ENCODE data around the gene GFRAL. TPM values are rescaled to one million over a fixed set of nuclear protein-coding genes. Genes with fewer than 3 reads are reported as not detected.
"Not testable (repeated sequence)": the region's sequence is repeated elsewhere in the genome, so short reads cannot be mapped to it uniquely, and the experiment has no call there.

Gene GFRAL
- polyA plus RNA-seq, 1 of the 3 experiments (the other 2 are of a cell fraction) = not detected

DNA sequence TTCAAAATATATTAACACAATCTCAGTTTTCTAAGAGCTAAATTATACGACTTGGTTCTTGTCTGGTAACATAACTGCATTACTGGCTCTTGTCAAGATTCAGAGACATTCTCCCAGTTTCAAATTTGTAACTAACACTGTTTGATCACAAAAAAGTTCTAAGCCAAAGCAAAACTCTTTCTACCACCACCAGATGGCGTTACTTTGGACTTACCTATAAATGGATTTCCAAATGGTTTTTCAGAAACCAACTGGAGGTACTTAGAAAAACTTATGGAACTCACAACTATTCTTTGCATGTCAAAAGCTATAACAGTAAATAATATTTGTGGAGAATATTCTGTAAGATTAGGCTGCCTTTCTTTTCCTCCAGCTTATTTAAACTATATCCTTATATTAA lies 34.2 kb upstream of the GFRAL start:
- TF ChIP-seq SMC3 (IDR thresholded peaks at IDR 0.05; ENCODE audit: low read depth, low read length) = peak; percentile 24; the same call in 1 of the 2 replicates
- TF ChIP-seq, protein P1, sequence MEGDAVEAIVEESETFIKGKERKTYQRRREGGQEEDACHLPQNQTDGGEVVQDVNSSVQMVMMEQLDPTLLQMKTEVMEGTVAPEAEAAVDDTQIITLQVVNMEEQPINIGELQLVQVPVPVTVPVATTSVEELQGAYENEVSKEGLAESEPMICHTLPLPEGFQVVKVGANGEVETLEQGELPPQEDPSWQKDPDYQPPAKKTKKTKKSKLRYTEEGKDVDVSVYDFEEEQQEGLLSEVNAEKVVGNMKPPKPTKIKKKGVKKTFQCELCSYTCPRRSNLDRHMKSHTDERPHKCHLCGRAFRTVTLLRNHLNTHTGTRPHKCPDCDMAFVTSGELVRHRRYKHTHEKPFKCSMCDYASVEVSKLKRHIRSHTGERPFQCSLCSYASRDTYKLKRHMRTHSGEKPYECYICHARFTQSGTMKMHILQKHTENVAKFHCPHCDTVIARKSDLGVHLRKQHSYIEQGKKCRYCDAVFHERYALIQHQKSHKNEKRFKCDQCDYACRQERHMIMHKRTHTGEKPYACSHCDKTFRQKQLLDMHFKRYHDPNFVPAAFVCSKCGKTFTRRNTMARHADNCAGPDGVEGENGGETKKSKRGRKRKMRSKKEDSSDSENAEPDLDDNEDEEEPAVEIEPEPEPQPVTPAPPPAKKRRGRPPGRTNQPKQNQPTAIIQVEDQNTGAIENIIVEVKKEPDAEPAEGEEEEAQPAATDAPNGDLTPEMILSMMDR (IDR thresholded peaks at IDR 0.05) = peak; percentile 57
- TF ChIP-seq RCOR1 (IDR thresholded peaks at IDR 0.05; ENCODE audit: low read length) = no peak
- TF ChIP-seq RAD21 (IDR thresholded peaks at IDR 0.05; ENCODE audit: low read length) = peak; percentile 6; the same call in 1 of the 2 replicates
- TF ChIP-seq FOXJ3 (CRISPR knock-in tag; IDR thresholded peaks at IDR 0.05) = no peak
- ChIA-PET CTCF (interaction anchor here (1.3 to 2.2 kb wide), 2 partner anchors 15 to 16 kb away, joined by 4 to 11 read pairs; no protein-coding TSS in a partner anchor), POLR2A (no interaction called here)
- no peak for DNase-seq
- no peaks in the 10 kb centered on the region for H3K9me2 ChIP-seq
- no peaks in the 10 kb centered on the region for H4K20me1 ChIP-seq (ENCODE audit: insufficient read depth)
- H3K79me2 ChIP-seq (ENCODE audit: insufficient read depth) = no peaks in the 10 kb centered on the region
- WGBS (ENCODE audit: low lambda C conversion rate) = 5% methylated on average over 2 of the region's 2 CpGs
- no peaks in the 10 kb centered on the region for H3K4me1 ChIP-seq (ENCODE audit: control insufficient read depth in 1 of 2, insufficient read depth in 2 of 2, low read depth in 1 of 2, low read length in 1 of 2)
- H2AFZ ChIP-seq (ENCODE audit: low read depth) = no peak overlapping the region
- H3K4me2 ChIP-seq = no peak overlapping the region
- no peaks in the 10 kb centered on the region for H3K36me3 ChIP-seq (replicated peaks in 1 of 2; ENCODE audit: control insufficient read depth in 1 of 2, insufficient read depth in 2 of 2, low read length in 1 of 2)
- H3K4me3 ChIP-seq (ENCODE audit: low read depth in 2 of 2, low read length in 1 of 2) = no peak overlapping the region
- no peak overlapping the region for H3K9ac ChIP-seq
- H3K27ac ChIP-seq (ENCODE audit: low read depth in 2 of 2, low read length in 1 of 2) = no peak overlapping the region
- H3F3A ChIP-seq (replicated peaks; ENCODE audit: insufficient read depth) = no peaks in the 10 kb centered on the region
- no peaks in the 10 kb centered on the region for H3K9me3 ChIP-seq
- H3K27me3 ChIP-seq (ENCODE audit: insufficient read depth) = no peaks in the 10 kb centered on the region

DNA sequence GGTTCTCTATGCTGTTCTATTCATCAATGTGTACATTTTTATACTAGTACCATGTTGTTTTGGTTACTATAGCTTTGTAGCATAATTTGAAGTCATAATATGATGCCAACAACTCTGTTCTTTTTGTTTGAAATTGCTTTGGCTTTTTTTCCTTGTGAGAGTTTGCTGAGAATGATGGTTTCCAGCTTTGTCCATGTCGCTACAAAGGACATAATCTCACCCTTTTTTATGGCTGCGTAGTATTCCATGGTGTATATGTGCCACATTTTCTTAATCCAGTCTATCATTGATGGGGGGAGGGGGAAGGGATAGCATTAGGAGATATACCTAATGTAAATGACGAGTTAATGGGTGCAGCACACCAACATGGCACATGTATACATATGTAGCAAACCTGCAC lies 30.1 kb upstream of the GFRAL start:
- DNase-seq; H3K9me3 ChIP-seq; H2AFZ ChIP-seq (ENCODE audit: low read depth); H3K36me3 ChIP-seq (replicated peaks in 1 of 2; ENCODE audit: control insufficient read depth in 1 of 2, insufficient read depth in 2 of 2, low read length in 1 of 2); H3K9me2 ChIP-seq; H3K4me1 ChIP-seq (ENCODE audit: control insufficient read depth in 1 of 2, insufficient read depth in 2 of 2, low read depth in 1 of 2, low read length in 1 of 2); H3K79me2 ChIP-seq (ENCODE audit: insufficient read depth); H3K4me3 ChIP-seq (ENCODE audit: low read depth in 2 of 2, low read length in 1 of 2); H3F3A ChIP-seq (replicated peaks; ENCODE audit: insufficient read depth); POLR2A ChIA-PET; H3K9ac ChIP-seq; H3K27ac ChIP-seq (ENCODE audit: low read depth in 2 of 2, low read length in 1 of 2); H3K4me2 ChIP-seq; H4K20me1 ChIP-seq (ENCODE audit: insufficient read depth); H3K27me3 ChIP-seq (ENCODE audit: insufficient read depth): not testable (repeated sequence)
- CTCF ChIA-PET = interaction anchor here (2.0 kb wide), 1 partner anchor 995 kb away, joined by 5 read pairs; no protein-coding TSS in a partner anchor
- WGBS (ENCODE audit: low lambda C conversion rate) = 24% methylated on average over 3 of the region's 3 CpGs

- Histone ChIP-seq H3K36me3 (replicated peaks in 1 of 2; ENCODE audit: control insufficient read depth in 1 of 2, insufficient read depth in 2 of 2, low read length in 1 of 2) (no peaks in the 10 kb centered on the region), H3K4me1 (ENCODE audit: control insufficient read depth in 1 of 2, insufficient read depth in 2 of 2, low read depth in 1 of 2, low read length in 1 of 2) (no peaks in the 10 kb centered on the region), H3K9me3 (no peaks in the 10 kb centered on the region), H3K79me2 (ENCODE audit: insufficient read depth) (no peaks in the 10 kb centered on the region), H3F3A (replicated peaks; ENCODE audit: insufficient read depth) (no peaks in the 10 kb centered on the region), H3K9me2 (no peaks in the 10 kb centered on the region), H3K4me3 (ENCODE audit: low read depth in 2 of 2, low read length in 1 of 2) (no peak overlapping the region), H2AFZ (ENCODE audit: low read depth) (no peak overlapping the region), H3K27ac (ENCODE audit: low read depth in 2 of 2, low read length in 1 of 2) (no peak overlapping the region), H3K4me2 (no peak overlapping the region), H3K27me3 (ENCODE audit: insufficient read depth) (no peaks in the 10 kb centered on the region), H4K20me1 (ENCODE audit: insufficient read depth) (no peaks in the 10 kb centered on the region), H3K9ac (no peak overlapping the region)
- DNase-seq = no peak
- POLR2A ChIA-PET = no interaction called here
- CTCF ChIA-PET = interaction anchor here (2.1 kb wide), 1 partner anchor 23 kb away, joined by 4 read pairs; no protein-coding TSS in a partner anchor
- WGBS (ENCODE audit: low lambda C conversion rate) = 21% methylated on average over 5 of the region's 5 CpGs
- TF ChIP-seq NFIC (IDR thresholded peaks at IDR 0.05; ENCODE audit: borderline replicate concordance) (no peak), TEAD4 (IDR thresholded peaks at IDR 0.05; ENCODE audit: borderline replicate concordance, insufficient read depth) (no peak), RCOR1 (IDR thresholded peaks at IDR 0.05; ENCODE audit: low read length) (no peak), FOSL2 (IDR thresholded peaks at IDR 0.05; ENCODE audit: borderline replicate concordance, low read depth) (no peak), NRF1 (IDR thresholded peaks at IDR 0.05; ENCODE audit: low read depth, low read length) (no peak), GABPA (IDR thresholded peaks at IDR 0.05; ENCODE audit: low read depth) (no peak), SMC3 (IDR thresholded peaks at IDR 0.05; ENCODE audit: low read depth, low read length) (no peak), RFX5 (IDR thresholded peaks at IDR 0.05; ENCODE audit: low read length) (no peak), FOXM1 (IDR thresholded peaks at IDR 0.05; ENCODE audit: low read depth) (no peak), YY1 (IDR thresholded peaks at IDR 0.05; ENCODE audit: low read depth) (no peak), RAD21 (IDR thresholded peaks at IDR 0.05; ENCODE audit: low read length) (no peak)
- TF ChIP-seq, protein P2, sequence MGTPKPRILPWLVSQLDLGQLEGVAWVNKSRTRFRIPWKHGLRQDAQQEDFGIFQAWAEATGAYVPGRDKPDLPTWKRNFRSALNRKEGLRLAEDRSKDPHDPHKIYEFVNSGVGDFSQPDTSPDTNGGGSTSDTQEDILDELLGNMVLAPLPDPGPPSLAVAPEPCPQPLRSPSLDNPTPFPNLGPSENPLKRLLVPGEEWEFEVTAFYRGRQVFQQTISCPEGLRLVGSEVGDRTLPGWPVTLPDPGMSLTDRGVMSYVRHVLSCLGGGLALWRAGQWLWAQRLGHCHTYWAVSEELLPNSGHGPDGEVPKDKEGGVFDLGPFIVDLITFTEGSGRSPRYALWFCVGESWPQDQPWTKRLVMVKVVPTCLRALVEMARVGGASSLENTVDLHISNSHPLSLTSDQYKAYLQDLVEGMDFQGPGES (IDR thresholded peaks at IDR 0.05; ENCODE audit: low read depth, low read length) = no peak
- TF ChIP-seq, protein P3, sequence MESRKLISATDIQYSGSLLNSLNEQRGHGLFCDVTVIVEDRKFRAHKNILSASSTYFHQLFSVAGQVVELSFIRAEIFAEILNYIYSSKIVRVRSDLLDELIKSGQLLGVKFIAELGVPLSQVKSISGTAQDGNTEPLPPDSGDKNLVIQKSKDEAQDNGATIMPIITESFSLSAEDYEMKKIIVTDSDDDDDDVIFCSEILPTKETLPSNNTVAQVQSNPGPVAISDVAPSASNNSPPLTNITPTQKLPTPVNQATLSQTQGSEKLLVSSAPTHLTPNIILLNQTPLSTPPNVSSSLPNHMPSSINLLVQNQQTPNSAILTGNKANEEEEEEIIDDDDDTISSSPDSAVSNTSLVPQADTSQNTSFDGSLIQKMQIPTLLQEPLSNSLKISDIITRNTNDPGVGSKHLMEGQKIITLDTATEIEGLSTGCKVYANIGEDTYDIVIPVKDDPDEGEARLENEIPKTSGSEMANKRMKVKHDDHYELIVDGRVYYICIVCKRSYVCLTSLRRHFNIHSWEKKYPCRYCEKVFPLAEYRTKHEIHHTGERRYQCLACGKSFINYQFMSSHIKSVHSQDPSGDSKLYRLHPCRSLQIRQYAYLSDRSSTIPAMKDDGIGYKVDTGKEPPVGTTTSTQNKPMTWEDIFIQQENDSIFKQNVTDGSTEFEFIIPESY (IDR thresholded peaks at IDR 0.05; ENCODE audit: borderline replicate concordance, low read depth) = no peak
Measured at GRCh38 chr6:55299286-55299985, 27.8 kb upstream of the GFRAL start.

All from SK-N-SH (cell line).